A172 (cell line): Measurements from ENCODE around the gene C1orf167. TPM values are rescaled to one million over a fixed set of nuclear protein-coding genes. Genes with fewer than 3 reads are reported as not detected.

Experiments used
- DNase-seq: peaks from one replicate; pipeline ENCODE4 v3.0.0-alpha.2; 2015; ENCODE audit warnings: low spot score
- total RNA-seq: library from RNA; depleted of rRNA; stranded (reverse); fragments of >200 nt; shearing (Covaris generic); gene quantifications from 2 replicates; pipeline ENCODE4 v1.2.3, GENCODE V29; 2014

The C1orf167 gene
- total RNA-seq, 1 experiment from 2014 or later: not detected

DNA sequence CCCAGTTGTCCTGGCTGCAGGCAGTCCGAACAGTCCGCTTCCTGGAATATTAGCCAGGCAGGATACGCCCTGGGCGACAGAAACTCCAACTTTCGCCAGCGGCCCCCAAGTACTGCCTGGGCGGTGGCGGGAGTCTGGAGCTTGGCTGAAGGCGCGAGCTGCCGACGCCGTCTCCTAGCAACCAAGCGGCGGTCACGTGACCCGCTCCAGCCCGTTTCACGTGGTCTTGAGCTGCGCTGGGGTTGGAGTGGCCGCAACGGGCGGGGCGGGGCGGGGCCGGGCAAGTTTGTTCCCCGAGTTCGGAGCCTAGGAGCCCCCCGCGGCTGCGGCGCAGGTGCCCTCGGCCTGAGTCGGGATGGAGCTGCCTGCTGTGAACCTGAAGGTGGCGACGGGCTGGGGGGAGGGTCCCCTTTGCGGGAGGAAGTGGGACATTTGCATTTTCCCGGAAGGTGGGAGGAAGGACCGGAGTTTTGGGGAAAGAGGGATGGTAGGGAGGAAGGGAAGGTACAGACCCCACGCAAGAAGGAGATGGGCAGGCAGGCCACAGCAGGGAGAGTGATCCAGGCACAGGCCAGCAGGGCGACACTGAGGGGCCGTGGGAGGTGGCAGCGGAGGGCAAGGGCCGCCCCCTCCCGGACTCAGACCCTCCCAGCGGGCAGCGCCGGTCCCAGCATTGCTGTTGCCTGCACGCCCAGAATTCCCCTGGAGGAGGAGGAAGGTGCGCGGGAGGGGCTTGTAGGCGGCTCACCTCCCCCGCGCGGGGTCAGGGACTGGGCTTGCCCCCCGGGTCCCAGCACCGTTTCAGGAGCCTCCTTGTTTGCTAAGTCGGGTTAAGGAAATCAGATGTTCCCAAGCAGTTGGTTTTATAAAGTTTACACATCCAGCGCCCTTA lies 25.9 kb upstream of the C1orf167 start, which contains the start of gene AGTRAP:
Gene AGTRAP (plus strand): TSS at position 283 of the 892 bp plus-strand sequence. CDS start 73 bp downstream, at position 356.
- DNase-seq: peak; percentile 70

DNA sequence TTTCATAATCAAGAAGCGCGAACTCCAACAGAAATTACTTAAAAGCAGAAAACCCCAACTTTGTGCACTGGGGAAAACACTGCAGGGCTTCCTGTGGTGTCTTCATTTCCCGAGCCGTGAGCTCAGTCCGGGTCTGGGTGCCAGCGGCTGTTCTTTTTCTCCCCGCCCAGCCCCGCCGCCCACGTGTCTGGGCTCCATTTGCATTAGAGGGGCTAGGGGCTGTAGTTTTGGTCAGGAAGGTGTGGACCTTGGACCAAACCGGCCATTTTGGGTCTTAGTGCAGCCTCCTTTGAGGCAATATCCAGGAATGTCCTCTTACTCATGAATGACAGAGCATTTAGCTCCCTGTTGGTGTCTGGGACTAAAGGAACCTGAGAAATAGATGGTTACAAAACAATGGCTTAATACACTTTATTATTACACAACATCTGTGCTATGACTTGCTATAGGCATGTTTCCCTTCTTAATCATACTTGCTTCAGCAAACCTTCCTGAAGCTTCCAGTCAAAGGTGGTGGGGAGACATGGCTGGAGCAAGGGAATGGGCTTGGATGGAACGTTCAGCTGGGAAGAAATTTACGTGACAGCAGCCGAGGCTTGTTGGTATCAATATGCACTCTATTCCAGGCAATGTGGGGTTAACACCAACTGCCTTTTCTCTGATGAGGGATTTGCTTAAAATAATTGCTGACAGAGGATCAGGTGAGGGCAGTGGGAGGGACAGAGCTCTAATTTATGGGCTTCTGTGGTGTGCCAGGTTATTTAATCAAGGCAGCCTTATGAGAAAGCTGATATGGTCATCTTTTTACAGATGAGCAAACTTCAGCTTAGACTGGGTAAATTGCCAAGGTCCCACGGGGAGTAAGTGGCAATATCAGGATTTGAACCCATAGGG lies 25.0 kb upstream of the C1orf167 start:
- DNase-seq: peak; percentile 17

DNA sequence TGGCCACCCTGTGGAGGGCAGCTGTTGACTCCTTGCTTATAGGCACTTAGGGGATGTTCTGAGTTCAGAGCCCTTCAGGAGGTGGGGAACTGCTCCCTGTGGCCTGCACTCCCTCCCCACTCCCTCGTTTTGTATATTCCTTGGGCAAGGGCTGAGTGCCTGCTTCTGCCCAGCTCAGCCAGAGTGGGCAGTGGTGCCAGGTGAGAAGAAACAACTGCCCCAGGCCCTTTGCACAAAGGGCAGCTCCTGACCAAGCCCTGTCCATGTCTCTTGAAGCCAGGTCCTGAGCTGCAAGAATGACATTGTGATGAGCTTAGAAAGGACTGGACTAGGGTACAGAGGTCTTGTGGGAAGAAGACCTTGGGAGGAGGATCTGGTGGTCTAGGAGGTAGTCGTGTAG lies 23.9 kb upstream of the C1orf167 start:
- DNase-seq: no peak

DNA sequence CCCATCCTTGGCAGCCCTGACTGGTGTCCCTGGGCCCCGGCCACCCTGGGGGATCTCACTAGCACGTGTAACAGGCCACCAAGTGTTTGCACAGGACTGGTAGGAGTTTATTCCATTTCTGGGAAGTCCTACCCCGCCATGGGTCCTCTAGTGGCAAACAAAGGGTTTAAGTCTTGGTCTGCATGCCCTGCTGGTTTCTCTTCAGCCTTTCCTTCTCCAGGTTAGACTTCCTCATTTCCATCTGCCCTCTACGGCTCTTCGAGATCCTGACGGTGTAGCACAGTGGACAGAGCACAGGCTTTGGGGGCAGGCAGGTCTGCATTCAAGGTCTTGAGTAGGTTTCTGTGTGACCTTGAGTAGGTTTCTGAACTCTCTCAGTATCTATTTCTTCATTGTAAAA lies 23.2 kb upstream of the C1orf167 start:
- DNase-seq: no peak

DNA sequence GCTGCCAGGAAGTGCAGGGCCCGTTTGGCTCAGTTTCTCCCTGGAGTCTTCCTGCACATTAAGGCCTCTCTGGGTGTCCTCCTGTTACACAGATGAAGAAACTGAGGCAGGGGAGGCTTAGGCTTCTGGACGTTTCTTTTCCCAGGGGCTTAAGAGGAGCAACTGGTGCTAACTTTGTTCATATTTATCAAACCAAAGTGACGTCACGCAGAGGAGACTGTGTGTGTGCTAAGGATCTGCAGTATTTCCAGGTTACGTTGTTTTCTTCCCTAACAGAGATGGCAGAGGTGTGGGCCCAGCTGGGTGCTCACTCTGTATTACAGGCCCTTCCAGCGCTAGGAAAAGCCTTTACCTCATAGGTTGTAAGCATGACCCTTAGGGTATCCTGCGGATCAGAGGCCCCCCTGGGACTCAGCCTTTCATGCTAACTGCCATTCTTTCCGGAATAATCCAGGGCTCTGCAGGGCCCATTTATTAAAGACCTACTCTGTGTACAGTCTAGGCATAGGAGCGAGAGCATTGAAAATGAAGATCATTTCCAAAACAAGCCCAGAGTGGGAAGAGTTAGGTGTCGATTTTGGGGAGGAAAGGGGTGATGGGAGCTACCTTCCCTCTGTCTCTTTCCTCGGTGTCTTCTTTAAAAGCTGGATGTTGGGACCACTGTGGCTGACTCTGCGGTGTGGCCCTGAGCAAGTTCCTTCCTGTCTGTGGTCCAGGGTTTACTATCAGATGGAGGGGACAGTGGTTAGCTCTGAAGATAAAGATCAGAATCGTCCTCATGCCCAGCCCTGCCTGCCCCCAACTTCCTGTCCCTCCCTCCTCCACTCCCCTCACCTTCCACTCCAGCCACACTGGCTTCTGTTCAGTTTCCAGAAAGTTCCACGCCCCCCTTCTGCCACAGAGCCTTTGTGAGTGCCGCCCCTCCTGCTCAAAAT lies 21.5 kb upstream of the C1orf167 start:
- DNase-seq: no peak

DNA sequence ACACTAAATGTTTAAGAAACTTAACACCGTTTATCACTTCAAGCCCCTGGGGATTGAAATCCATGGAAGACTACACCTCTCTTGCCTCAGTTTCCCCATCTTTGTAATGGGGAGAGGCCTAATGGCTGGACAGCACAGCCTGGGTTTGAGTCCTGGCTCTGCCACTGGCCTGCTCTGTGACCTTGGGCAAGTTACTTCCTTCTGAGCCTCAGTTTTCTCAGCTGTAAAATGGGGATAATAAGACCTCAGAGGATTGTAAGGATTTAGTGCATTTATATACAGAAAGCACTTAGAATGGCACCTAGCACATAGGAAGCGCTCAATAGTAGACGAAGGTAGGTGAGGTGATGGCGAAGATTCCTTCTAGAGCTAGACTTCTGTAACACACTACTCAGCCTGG lies 20.5 kb upstream of the C1orf167 start:
- DNase-seq: no peak

DNA sequence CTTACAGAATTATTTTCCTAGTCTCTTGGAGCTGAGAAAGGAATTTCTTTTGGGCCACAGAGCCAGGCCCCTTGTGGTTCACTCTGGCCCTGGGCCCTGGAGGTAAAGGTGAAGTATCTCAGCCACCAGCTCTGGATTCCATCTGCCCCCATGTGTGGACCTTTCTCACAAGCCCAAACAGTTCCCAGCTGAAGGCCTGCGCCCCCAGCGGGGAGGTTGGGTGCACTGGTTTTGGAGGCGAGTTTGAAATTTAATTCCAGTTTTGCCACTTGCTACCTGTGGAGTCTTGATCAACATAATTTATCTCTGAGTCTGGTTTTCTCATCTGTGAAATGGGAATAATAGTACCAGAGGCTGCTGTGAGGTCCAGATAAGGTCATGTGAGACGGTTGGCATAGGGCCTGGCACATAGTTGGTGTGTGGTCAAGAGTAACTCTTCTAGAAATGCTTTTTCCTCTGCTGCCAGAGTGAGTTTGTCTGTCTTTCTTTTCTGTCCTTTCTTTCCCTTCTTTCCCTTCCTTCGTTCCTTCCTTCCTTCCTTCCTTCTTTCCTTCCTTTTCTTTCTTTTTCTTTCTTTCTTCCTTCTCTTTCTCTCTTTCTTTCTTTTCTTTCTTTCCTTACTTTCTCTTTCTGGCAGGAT lies 20.0 kb upstream of the C1orf167 start:
- no peak for DNase-seq

DNA sequence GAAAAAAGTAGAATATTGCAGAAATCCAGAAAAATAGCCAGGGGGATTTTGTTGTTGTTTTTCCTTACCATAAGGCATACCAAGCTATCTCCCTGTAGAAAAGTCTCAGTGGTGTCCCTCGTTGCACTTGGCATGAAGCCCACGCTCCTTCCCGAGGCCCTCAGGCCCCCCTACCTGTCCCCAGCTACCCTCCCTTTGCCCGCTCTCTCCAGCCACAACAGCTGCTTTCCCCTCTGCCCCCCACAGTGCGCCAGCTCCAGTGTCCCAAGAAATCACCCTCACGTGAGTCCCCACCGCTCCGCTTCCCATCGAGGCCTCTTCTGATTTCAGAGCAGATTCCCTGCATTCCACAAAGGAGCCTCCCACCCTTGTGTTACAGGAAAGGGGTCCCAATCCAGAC lies 17.7 kb upstream of the C1orf167 start:
- DNase-seq: no peak

DNA sequence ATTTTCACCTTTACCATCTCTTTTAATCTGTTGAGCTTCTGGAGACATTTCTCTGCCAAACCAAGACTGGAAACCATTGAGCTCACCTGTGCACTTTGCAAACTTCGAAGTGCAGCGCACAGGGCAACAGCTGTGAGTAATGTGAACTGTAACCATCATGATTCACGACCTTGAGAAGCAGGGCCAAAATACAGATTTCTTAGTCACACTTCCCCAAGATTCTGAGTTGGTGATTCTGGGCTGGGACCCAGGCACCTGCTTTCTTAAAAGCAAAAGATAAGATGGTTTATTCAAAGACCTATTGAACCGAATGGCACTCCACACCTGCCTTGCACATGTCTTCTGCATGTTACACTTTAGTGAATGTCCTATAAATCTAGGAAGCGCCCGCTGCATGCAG lies 15.9 kb upstream of the C1orf167 start:
- DNase-seq: peak; percentile 21

DNA sequence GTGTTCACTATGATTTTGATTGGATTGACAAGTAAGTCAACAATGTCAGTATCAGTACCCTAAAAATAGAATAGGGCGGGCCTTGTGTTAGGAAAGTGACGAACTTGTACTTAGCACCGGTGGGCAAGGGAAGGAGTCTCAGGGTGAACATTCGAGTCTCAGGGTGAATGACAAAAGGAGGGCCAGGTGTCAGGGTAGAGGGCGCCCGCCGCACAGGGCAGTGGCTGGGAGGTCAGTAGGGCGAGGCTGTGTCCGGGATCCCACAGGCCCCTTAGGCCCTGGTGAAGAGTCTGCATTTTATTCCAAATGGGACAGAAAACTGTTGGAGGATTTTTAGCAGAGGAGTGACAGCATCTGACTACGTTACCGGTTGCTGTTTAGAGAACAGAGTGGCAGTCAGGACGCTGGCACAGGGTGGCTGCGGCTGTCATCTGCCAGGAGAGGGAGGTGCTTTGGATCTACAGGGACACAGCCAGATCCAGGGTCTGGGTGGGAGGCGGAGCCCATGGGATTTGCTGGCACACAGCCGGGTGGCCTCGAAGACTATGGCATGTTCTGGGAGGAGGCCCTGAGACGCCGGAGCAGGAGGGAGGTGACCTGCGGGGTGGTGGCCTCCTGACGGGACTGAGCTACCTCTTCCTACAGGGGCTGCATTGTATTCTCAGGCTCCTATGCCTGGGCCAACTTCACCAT lies 15.1 kb upstream of the C1orf167 start:
- DNase-seq: no peak

DNA sequence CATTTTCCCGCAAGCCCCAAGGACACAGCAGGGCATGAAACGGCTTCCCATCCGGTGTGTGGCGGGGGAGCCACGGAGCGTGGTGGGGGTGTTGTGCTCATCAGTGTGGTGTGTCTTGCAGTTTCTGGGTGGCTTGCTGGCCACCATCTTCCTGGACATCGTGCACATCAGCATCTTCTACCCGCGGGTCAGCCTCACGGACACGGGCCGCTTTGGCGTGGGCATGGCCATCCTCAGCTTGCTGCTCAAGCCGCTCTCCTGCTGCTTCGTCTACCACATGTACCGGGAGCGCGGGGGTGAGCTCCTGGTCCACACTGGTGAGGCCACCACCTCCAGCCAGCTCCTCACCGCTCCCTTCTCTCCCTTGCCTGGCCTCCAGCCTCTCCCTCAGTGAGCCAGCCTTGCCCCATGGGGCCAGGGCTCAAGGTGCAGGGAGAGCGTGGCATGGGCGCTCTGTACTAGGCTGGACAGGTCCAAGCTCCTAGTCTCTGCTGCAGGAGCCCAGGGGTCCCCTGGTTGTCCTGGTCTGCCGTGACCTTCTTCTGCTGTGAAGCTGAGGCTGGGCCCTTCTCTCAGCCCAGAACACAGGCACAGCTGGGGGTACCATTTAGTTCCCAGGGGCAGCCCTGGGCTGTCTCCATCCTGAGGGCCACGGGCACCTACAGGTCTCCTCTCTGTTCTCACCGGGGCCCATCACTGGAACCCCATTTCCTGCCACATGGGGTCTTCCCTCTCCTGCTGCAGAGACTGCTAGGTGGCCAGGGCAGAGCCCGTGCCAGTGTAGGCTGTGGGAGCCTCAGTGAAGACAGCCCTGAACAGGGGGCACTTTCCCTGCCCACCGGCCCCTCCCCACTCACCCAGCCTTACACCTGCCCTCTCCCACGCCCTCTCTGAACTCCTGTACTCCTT lies 13.4 kb upstream of the C1orf167 start:
- DNase-seq: no peak

DNA sequence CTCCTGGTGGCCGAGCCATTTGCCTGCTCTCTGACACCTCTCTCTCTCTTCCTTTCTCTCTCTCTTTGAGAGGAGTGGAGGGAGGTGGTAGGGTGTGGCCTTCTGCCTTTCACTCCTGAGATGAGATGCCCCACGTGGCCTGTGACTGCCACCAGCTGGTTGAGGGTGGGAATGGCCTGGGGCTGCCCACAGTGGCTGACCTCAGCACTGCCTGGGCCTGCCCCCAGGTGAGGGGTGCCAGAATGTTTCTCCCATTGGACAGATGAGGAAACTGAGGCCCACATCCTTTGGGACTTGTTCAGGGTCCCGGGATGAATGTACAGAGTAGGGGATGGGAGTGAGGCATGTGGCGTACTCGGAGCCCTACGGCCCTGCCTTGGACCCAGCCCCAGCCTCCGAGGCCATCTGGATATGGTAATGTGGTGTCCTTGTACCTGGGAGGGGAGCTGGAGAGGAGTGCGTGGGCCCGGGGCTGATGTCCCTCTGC lies 12.7 kb upstream of the C1orf167 start:
- DNase-seq: peak; percentile 52

DNA sequence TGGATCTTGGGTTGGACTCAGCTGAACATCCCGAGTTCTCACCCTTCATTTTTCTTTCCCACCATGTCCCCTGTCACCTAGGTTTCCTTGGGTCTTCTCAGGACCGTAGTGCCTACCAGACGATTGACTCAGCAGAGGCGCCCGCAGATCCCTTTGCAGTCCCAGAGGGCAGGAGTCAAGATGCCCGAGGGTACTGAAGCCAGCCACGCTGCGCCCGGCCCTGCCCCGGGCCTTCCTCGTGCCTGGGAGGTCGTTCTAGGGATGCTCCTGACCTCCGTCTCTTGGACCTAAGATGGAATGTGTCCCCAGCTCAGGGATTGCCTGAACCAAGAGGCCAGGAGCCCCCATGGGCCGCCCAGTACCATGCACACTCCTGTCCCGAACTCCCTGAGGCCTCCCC lies 12.0 kb upstream of the C1orf167 start:
- DNase-seq: no peak

DNA sequence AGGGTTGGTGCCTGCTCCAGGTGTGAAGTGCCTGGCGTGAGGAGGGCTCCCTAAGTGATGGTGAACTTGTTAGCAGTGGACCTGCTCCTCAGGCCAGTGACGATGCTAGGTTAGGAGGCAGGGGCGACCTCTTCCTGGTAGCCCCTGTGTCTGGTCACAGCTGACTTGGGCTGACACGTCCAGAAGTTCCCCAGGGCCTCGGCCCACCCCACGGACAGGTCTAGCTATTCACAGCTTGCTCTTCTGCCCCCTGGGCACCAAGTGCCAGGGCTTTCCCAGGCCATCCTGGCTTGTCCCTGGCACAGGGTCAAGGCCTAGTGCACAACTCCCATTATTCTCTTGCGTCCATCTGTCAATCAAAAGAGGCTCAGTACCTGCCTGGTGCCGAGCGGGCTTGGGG lies 10.9 kb upstream of the C1orf167 start:
- DNase-seq: no peak

DNA sequence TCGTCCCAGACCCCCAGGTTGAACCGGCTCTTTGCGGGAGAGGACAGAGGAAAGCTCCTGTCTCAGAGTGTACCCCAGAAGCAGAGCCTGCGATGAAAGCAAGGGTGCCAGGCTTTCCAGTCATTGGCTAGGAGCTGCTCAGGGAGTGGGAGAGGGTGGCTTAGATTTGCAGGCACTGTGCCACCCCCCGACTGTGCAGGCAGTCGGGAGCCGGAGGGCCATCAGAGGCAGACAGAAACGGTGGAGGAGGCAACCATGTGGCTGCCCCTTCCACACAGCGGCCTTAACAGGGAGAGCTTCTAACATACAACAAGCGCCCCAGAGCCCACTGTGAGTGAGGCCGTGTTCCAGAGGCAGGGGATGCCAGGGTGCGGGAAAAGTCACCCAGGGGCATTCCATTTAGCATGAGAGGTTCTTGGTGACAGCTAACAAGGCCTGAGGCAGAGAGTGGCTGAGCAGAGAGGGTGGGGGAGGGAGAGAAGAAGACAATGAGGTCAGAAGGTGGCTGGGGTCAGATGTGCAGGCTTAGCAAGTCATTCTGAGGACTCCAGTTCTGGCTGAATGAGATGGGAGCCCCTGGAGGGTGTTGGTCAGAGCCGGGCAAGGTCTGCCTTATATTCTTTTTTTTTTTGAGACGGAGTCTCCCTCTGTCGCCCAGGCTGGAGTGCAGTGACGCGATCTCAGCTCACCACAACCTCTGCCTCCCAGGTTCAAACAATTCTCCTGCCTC lies 9.5 kb upstream of the C1orf167 start:
- no peak for DNase-seq

DNA sequence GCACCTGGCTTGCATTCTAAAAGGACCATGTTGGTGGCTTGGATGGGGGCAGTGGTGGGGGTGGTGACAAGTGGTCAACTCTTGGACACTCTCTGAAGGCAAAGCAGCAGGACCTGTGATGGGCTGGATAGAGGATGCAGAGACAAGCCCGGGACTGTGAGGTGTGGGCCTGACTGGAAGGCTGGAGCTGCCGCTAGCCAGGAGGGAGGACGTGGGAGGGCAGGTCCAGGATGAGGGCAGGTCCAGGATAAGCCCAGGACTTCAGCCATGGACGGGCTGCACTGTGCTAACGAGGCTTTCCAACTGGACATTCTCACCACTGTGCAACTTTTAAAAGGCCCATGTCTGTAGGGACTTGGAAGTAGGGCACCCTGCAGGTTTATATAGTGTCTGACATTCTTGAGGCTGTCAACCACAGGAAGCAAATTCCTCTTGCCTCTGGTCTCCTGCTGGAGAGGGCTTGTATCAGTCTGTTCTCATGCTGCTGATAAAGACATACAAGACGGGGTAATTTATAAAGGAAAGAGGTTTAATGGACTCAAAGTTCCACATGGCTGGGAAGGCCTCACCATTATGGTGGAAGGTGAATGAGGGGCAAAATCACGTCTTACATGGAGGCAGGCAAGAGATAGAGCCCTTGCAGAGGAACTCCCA lies 8.3 kb upstream of the C1orf167 start:
- peak; percentile 46 for DNase-seq

DNA sequence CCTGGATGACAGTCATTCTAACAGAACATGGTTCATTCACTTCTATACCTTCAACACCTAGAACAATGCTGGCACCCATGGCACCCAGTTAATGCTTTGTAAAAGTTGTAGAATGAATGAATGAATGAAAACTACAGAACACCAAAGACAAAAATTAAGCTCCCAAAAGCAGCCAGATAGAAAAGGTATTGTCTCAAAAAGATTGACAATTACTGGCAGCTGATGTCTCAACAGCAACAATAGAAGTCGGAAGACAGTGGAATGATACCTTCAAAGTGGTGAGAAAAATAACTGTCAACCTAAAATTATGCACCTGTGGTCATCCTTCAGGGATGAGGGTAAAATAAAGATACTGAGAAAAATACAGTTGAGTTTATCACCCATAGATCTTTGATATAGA lies 4.9 kb upstream of the C1orf167 start:
- DNase-seq: no peak

DNA sequence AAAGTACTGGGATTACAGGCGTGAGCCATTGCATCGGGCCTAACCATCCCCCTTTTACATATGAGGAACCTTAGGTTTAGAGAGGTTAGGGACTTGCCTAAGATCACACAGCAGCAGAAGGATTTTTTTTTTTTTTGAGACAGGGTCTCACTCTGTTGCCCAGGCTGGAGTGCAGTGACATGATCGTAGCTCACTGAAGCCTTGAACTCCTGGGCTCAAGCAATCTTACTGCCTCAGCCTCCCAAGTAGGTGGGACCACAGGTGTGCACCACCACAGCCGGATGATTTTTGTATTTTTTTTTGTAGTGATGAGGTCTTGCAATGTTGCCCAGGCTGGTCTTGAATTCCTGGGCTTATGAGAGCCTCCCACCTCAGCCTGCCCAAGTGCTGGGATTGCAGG lies 2.2 kb upstream of the C1orf167 start:
- DNase-seq: no peak
